SU-DHL-6 (cell line): Measurements from ENCODE around the gene ACTL6B.
"Not testable (repeated sequence)": the region's sequence is repeated elsewhere in the genome, so short reads cannot be mapped to it uniquely, and the experiment has no call there.

ENCODE experiments used
- H2AFZ ChIP-seq: fragments of 200-600 bp; sonication (generic); 2 replicates; pipeline ENCODE4 v1.6.1; 2014; ENCODE audit warnings: low read depth, mild to moderate bottlenecking, moderate library complexity, mixed read lengths, antibody characterized with exemption, low read length; ENCODE audit not compliant: severe bottlenecking
- H3F3A ChIP-seq: fragments of 200-600 bp; shearing (Covaris generic); 2 replicates; pipeline ENCODE4 v1.6.0; 2016; ENCODE audit warnings: antibody characterized with exemption, mild to moderate bottlenecking; ENCODE audit not compliant: insufficient read depth
- H3K27ac ChIP-seq: fragments of 200-600 bp; sonication (generic); 2 replicates; pipeline ENCODE4 v1.5.1; 2016; ENCODE audit warnings: low read depth, mild to moderate bottlenecking, low read length, moderate library complexity, mixed read lengths
- H3K27me3 ChIP-seq: fragments of 200-600 bp; sonication (generic), shearing (Covaris generic); 2 replicates; pipeline ENCODE4 v1.6.0; 2014; ENCODE audit warnings: mild to moderate bottlenecking, low read length
- H3K36me3 ChIP-seq: fragments of 200-600 bp; sonication (generic); 2 replicates; pipeline ENCODE4 v1.6.1; 2014; ENCODE audit warnings: mild to moderate bottlenecking, low read length, mixed read lengths
- H3K4me2 ChIP-seq: fragments of 300-600, 200-600 bp; shearing (Covaris generic), sonication (generic); 2 replicates; pipeline ENCODE4 v1.6.0; 2014; ENCODE audit warnings: low read length, low read depth, mild to moderate bottlenecking; ENCODE audit not compliant: poor library complexity, severe bottlenecking
- H3K4me3 ChIP-seq: fragments of 200-600 bp; sonication (generic); 2 replicates; pipeline ENCODE4 v1.5.1; 2014; ENCODE audit warnings: antibody characterized with exemption, low read length, mild to moderate bottlenecking, mixed read lengths; ENCODE audit not compliant: insufficient read depth, poor library complexity, severe bottlenecking
- H3K79me2 ChIP-seq: fragments of 200-600 bp; sonication (generic); 2 replicates; pipeline ENCODE4 v1.6.1; 2014; ENCODE audit warnings: mild to moderate bottlenecking, low read length, moderate library complexity; ENCODE audit not compliant: insufficient read depth
- H3K9ac ChIP-seq: fragments of 200-600 bp; sonication (generic); 2 replicates; pipeline ENCODE4 v1.7.0; 2014; ENCODE audit warnings: mild to moderate bottlenecking, low read length
- H3K9me2 ChIP-seq: fragments of 200-600 bp; sonication (generic); replicated peaks from 2 replicates; pipeline ENCODE4 v1.6.1; 2014; ENCODE audit warnings: low read length; ENCODE audit not compliant: insufficient read depth
- H3K9me3 ChIP-seq: fragments of 200-600 bp; sonication (generic); 2 replicates; pipeline ENCODE4 v1.6.1; 2014; ENCODE audit warnings: low read length, mixed read lengths; ENCODE audit not compliant: insufficient read depth
- H4K20me1 ChIP-seq: fragments of 200-600 bp; sonication (generic); 2 replicates; pipeline ENCODE4 v1.6.1; 2014; ENCODE audit warnings: low read depth, mild to moderate bottlenecking, antibody characterized with exemption, low read length, moderate library complexity, mixed read lengths
- CTCF ChIP-seq: fragments of 200-600 bp; sonication (generic); IDR thresholded peaks from one replicate; pipeline ENCODE4 v1.5.1; 2017; ENCODE audit warnings: antibody characterized with exemption, mild to moderate bottlenecking, low read length, moderate library complexity; ENCODE audit not compliant: insufficient read depth, poor library complexity, severe bottlenecking
- EZH2phosphoT487 ChIP-seq: fragments of 200-600 bp; sonication (generic), shearing (Covaris generic); conservative IDR thresholded peaks from 2 replicates; pipeline ENCODE4 v1.6.1; 2018; ENCODE audit warnings: mild to moderate bottlenecking, antibody characterized with exemption, low read length, moderate library complexity, mixed read lengths

Gene ACTL6B

GRCh38 chr7:100665168-100665726 lies 9.0 kb upstream of the ACTL6B start:
- Histone ChIP-seq H3F3A (no peaks in the 10 kb centered on the region), H3K4me3 (no peak overlapping the region), H3K36me3 (no peaks in the 10 kb centered on the region), H3K9me3 (no peaks in the 10 kb centered on the region), H2AFZ (no peak overlapping the region), H3K27ac (no peak overlapping the region), H3K9me2 (no peaks in the 10 kb centered on the region), H3K79me2 (no peaks in the 10 kb centered on the region), H3K9ac (no peak overlapping the region), H3K27me3 (no peaks in the 10 kb centered on the region), H4K20me1 (no peaks in the 10 kb centered on the region), H3K4me2 (no peak overlapping the region)
- no peak for TF ChIP-seq CTCF
- TF ChIP-seq EZH2phosphoT487: no peak

GRCh38 chr7:100662194-100662776 lies 6.0 kb upstream of the ACTL6B start:
- H3K9me2 ChIP-seq, H3K79me2 ChIP-seq, H3K4me2 ChIP-seq, H3K27ac ChIP-seq, H3K4me3 ChIP-seq, H3K9ac ChIP-seq, H3K27me3 ChIP-seq, H4K20me1 ChIP-seq, H3K9me3 ChIP-seq, H2AFZ ChIP-seq, H3F3A ChIP-seq, H3K36me3 ChIP-seq: not testable (repeated sequence)

- Histone ChIP-seq H3K4me3 (no peak overlapping the region), H3K9me2 (no peaks in the 10 kb centered on the region), H3F3A (no peaks in the 10 kb centered on the region), H3K4me2 (no peak overlapping the region), H4K20me1 (no peaks in the 10 kb centered on the region), H2AFZ (no peak overlapping the region), H3K36me3 (no peaks in the 10 kb centered on the region), H3K79me2 (no peaks in the 10 kb centered on the region), H3K9ac (no peak overlapping the region), H3K27ac (no peak overlapping the region), H3K27me3 (peaks cover 3% of the 10 kb centered on the region; the same call in 1 of the 2 replicates), H3K9me3 (no peaks in the 10 kb centered on the region)
- no peak for TF ChIP-seq CTCF
- no peak for TF ChIP-seq EZH2phosphoT487
Observed at GRCh38 chr7:100654908-100655831, 1.1 kb downstream of the ACTL6B start.
